DND-41 (cell line): Measurements from ENCODE around the gene RAB9A.

ENCODE experiments used
- ATAC-seq: fragments of 200-7000 bp; cut with Tn5 transposase; 3 replicates; pipeline ENCODE4 v1.9.1; 2021; ENCODE audit warnings: low read depth; ENCODE audit not compliant: insufficient read depth
- DNase-seq: peaks from one replicate; pipeline ENCODE4 v3.0.0-alpha.2; 2020
- H2AFZ ChIP-seq: 2 replicates; pipeline ENCODE4 v1.6.0; 2012; ENCODE audit warnings: low read depth, low read length
- H3K27ac ChIP-seq: 2 replicates; pipeline ENCODE4 v1.5.1; 2012; ENCODE audit warnings: low read length, inconsistent platforms
- H3K27me3 ChIP-seq: fragments of 200-600 bp; sonication (generic); 2 replicates; pipeline ENCODE4 v1.6.0; 2012; ENCODE audit warnings: low read length, mild to moderate bottlenecking, inconsistent platforms; ENCODE audit not compliant: insufficient read depth, poor library complexity
- H3K36me3 ChIP-seq: 2 replicates; pipeline ENCODE4 v1.5.1; 2012; ENCODE audit warnings: low read length, inconsistent platforms; ENCODE audit not compliant: insufficient read depth
- H3K4me1 ChIP-seq: 2 replicates; pipeline ENCODE4 v1.5.1; 2012; ENCODE audit warnings: mild to moderate bottlenecking, low read length; ENCODE audit not compliant: insufficient read depth
- H3K4me2 ChIP-seq: 2 replicates; pipeline ENCODE4 v1.6.0; 2012; ENCODE audit warnings: mild to moderate bottlenecking, moderate library complexity, low read length, inconsistent platforms; ENCODE audit not compliant: insufficient read depth
- H3K4me3 ChIP-seq, 2 experiments: fragments of 200-600 bp in 1 of 2; shearing (Covaris generic) in 1 of 2; 2 replicates each; pipeline ENCODE4 v1.5.1; 2012 to 2016; ENCODE audit warnings: inconsistent platforms in 2 of 2, low read length in 2 of 2, mild to moderate bottlenecking in 2 of 2, low read depth in 1 of 2, moderate library complexity in 1 of 2
- H3K79me2 ChIP-seq: 2 replicates; pipeline ENCODE4 v1.6.0; 2012; ENCODE audit warnings: low read length, inconsistent platforms; ENCODE audit not compliant: insufficient read depth
- H3K9ac ChIP-seq: 2 replicates; pipeline ENCODE4 v1.6.0; 2012; ENCODE audit warnings: low read depth, mild to moderate bottlenecking, inconsistent platforms, low read length, moderate library complexity
- H3K9me3 ChIP-seq: 2 replicates; pipeline ENCODE4 v1.5.1; 2012; ENCODE audit warnings: low read length, moderate library complexity, mild to moderate bottlenecking, inconsistent platforms; ENCODE audit not compliant: insufficient read depth, severe bottlenecking
- H4K20me1 ChIP-seq: 2 replicates; pipeline ENCODE4 v1.6.0; 2012; ENCODE audit warnings: low read length; ENCODE audit not compliant: insufficient read depth
- CTCF ChIP-seq: IDR thresholded peaks from 2 replicates; pipeline ENCODE4 v1.5.1; 2012; ENCODE audit warnings: borderline replicate concordance, low read length, moderate library complexity, mild to moderate bottlenecking; ENCODE audit not compliant: poor library complexity, severe bottlenecking; ENCODE audit errors: extremely low read depth
- EZH2 ChIP-seq: IDR thresholded peaks from 3 replicates; pipeline ENCODE4 v1.6.1; 2012; ENCODE audit warnings: borderline replicate concordance, low read depth, mild to moderate bottlenecking, moderate library complexity, low read length, inconsistent platforms; ENCODE audit not compliant: severe bottlenecking

Gene RAB9A

DNA sequence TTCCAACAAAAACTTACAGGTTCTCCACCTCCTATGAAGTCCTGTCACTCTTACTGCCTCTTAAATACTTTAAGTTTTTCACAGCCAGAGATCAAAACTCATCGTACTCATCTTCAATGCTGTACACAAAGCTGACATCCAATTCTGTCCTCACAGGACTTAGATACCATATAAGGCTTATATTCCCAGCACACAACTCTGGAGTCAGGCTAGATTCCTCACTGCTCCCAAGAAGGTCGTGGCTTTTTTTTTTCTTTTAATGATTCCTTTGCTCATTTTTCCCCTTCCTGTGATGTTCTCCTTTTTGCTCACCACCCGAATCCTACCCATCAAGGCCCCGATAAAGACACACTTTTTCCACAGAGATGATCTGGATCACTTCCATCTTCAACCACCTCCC lies 44.6 kb downstream of the RAB9A start:
- peak overlapping the region; percentile 93 for H3K27ac ChIP-seq
- H3K27me3 ChIP-seq: no peaks in the 10 kb centered on the region
- H3K9ac ChIP-seq: peak overlapping the region; percentile 90
- no peaks in the 10 kb centered on the region for H4K20me1 ChIP-seq
- H3K4me3 ChIP-seq: peak overlapping the region; percentile 92 to 97
- ATAC-seq (no peak), DNase-seq (no peak)
- H3K4me1 ChIP-seq: peaks cover 37% of the 10 kb centered on the region
- no peaks in the 10 kb centered on the region for H3K9me3 ChIP-seq
- H3K79me2 ChIP-seq: peaks cover 51% of the 10 kb centered on the region
- no peak for TF ChIP-seq EZH2
- TF ChIP-seq CTCF: no peak
- peak overlapping the region; percentile 93; the same call in 1 of the 2 replicates for H2AFZ ChIP-seq
- H3K36me3 ChIP-seq: peaks cover 10% of the 10 kb centered on the region; the same call in 1 of the 2 replicates
- H3K4me2 ChIP-seq: peak overlapping the region; percentile 84

DNA sequence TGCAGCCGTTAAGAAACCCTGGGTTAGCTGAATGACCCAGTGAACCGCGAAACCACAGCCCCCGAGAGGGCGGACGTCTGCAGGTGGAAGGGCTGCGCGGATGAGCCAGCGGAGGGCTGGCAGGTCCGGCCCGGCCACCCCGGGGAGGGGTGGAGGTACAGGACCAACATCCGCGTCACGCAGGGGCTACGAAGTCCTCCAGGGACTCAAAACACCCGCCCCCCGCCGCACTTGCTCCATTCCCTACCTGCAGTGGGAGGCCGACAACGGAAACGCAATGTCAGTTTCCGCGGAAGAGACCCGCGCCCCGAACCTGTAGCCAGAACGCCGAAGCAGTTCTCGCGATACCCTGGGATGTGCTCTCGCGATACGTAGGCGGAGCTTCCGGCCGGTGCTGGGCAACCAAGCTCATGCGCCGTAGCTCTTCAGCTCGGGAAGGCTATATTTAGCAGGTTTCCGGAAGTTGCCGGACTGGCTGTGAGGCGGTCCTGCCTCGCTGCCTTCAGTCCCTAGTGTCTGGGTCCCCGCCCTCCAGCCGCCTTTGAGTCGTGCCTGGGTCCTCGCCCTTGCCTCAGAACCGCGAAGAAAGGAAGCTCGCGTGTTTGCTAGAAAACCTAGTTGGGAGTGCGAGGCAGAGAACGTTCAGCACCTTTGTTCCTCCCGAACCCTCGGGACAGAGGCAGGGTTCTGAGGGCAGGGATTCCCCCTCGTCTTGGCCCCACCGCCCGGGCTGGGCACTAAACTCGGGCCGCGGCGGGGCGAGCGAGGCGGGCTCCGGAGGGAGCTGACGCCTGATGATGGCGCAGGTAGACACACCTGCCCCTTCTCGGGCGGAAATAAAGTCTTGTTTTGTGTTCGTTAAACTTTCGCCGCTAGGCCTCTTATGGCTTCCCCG lies 45.6 kb downstream of the RAB9A start, which contains the start of the genes OFD1 and TRAPPC2:
Gene OFD1 (plus strand): TSS at position 471 of the 895 bp plus-strand sequence. CDS start 324 bp downstream, at position 795.
Gene TRAPPC2 (minus strand): TSS at position 343 of the 895 bp plus-strand sequence. CDS start 14,657 bp downstream, outside the sequence.
- TF ChIP-seq CTCF: no peak
- no peak for TF ChIP-seq EZH2
- Histone ChIP-seq H3K4me2 (peak within 1 kb of the TSS; percentile 84), H3K79me2 (peaks cover 49% of the 10 kb centered on the region), H3K4me3 (peak within 1 kb of the TSS; percentile 92 to 97), H3K27me3 (no peaks in the 10 kb centered on the region), H4K20me1 (no peaks in the 10 kb centered on the region), H2AFZ (peak within 1 kb of the TSS; percentile 93), H3K9ac (peak within 1 kb of the TSS; percentile 90), H3K4me1 (peaks cover 37% of the 10 kb centered on the region), H3K27ac (peak within 1 kb of the TSS; percentile 93), H3K36me3 (peaks cover 10% of the 10 kb centered on the region; the same call in 1 of the 2 replicates), H3K9me3 (no peaks in the 10 kb centered on the region)
- ATAC-seq: peak; percentile 96
- peak; percentile 91 for DNase-seq

- H3K27ac ChIP-seq: no peak overlapping the region
- H3K4me1 ChIP-seq: peaks cover 3% of the 10 kb centered on the region; the same call in 1 of the 2 replicates
- no peak for ATAC-seq
Observed at GRCh38 chrX:13741695-13742094, 52.8 kb downstream of the RAB9A start.

More at GRCh38 chrX:13741695-13742094, 52.8 kb downstream of the RAB9A start:
- H3K9me3 ChIP-seq: no peaks in the 10 kb centered on the region
- H3K36me3 ChIP-seq: peaks cover 19% of the 10 kb centered on the region
- H3K79me2 ChIP-seq: no peaks in the 10 kb centered on the region
- no peak for DNase-seq
- H2AFZ ChIP-seq: no peak overlapping the region
- H4K20me1 ChIP-seq: no peaks in the 10 kb centered on the region
- no peak overlapping the region for H3K9ac ChIP-seq
- H3K4me2 ChIP-seq: no peak overlapping the region
- TF ChIP-seq CTCF (no peak), EZH2 (no peak)
- no peak overlapping the region for H3K4me3 ChIP-seq
- no peaks in the 10 kb centered on the region for H3K27me3 ChIP-seq
